Measurements from ENCODE around the gene FAM149B1.

The FAM149B1 gene

DNA sequence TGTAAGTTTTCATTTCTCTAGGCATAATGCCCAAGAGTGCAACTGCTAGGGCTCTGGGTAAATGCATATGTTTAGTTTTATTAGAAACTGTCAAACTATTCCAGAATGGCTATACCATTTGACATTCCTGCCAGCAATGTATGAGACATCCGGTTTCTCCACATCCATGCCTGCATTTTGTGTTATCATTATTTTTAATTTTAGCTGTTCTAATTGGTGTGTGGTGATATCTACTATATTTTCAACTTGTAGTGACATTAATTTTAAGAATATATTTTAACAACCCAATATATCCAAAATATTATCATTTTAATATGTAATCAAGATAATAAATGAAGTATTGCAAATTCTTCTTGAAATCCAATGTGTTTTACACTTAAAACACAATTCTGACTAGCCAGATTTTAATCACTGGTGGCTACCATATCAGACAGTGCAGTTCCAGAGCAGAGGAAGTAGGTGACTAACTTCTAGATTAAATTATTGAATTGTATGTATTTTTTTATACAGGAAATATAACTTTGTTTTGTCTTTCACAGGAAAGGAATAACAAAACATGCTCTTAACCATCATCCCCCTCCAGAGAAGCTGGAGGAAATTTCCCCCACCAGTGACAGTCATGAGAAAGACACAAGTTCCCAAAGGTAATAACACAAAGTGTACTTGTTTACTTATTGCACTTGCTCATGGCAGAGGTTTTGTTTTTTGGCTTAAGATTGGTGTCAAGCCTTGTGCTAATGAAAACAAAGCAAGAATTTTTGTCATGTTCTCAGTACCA lies 6.4 kb downstream of the FAM149B1 start:
- DNase-seq: no peak

DNA sequence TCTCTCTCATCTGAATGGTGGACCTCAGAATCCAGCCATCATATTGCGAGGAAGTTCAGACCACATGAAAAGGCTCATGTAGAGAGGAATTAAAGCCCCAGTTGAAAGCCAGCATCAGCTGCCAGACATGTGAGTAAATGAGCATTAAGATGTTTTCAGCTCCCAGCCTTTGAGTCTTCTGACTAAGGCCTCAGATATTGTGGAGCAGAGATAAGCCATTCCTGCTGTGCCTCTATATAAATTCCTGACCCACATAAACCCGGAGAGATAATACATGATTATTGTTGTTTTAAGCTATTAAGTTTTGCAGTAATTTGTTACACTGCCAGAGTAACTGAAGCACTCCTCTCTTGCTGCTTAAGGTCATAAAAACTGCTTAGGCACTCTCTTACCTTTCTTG lies 14.6 kb downstream of the FAM149B1 start:
- peak; percentile 60 for DNase-seq

DNA sequence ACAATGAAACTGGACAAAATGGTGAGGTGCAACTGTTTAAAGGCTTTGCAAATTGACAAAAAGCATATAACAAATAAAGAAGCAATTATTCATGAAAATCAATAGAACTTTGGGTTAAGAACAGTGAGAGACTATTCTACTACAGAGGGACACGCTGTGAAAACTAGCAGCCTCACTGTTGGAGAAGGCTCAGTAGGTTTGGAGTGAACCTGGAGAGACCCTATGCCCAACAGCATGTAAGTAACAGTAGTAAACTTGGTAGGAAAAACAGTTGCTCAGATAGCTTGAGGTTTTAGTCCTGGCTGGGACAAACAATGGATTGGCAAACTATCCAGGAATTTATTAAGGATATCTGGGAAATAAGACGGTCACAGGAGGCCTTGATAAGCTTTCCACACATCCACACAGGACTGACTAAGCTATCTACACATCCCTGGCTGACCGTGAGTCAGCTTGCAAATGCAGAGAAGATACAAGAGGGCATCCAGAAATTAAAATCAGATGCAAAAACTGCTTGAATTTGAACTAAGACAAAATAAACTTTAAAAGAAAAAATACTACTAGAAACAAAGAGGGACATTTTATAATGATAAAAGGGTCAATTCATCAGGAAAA lies 15.9 kb downstream of the FAM149B1 start:
- DNase-seq: peak; percentile 30

DNA sequence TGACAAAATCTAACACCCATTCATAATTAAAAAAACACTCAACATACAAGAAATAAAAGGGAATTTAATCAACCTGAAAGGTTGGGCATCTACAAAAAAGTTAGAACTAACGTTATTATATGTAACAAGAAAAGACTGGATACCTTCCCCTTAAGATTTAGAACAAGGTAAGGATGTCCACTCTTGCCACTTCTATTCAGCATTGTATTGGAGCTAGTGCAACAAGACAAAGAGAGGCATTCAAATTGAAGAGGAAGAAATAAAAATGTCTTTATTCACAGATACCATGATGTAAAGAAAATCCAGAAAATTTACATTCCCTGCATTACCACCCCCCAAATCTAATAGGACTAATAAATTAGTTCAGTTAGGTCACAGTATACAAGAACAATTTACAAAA lies 18.3 kb downstream of the FAM149B1 start:
- DNase-seq: no peak

DNA sequence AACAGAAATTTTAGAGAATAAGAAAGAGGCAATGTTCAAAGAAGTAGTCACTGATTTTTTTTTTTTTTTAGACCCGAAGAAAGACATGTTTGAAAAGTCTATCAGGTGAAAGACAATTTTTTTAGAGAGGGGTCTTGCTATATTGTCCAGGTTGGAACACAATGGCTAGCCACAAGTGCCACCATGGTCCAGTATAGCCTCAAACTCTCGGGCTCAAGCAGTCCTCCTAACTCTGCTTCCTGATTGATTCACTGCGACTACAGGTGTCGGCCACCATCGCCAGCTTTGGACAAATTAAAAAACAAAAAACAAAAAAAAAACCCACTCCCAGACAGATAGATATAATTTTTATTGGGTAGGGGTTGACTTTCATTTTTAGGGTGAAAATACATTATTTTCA lies 22.3 kb downstream of the FAM149B1 start:
- no peak for DNase-seq

DNA sequence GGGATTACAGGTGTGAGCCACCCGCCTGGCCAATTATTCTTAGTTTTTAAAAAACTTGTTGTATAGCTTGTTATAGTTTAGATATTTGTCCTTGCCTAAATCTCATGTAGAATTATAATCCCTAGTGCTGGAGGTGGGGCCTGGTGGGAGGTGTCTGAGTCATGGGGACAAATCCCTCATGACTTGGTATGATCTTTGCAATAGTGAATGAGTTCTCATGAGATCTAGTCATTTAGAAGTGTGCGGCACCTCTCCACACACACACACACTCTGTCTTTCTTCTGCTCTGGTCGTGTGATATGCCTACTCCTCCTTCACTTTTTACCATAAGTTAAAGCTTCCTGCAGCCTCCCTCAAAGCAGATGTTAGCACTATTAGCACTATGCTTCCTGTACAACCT lies 37.2 kb downstream of the FAM149B1 start:
- DNase-seq: no peak

DNA sequence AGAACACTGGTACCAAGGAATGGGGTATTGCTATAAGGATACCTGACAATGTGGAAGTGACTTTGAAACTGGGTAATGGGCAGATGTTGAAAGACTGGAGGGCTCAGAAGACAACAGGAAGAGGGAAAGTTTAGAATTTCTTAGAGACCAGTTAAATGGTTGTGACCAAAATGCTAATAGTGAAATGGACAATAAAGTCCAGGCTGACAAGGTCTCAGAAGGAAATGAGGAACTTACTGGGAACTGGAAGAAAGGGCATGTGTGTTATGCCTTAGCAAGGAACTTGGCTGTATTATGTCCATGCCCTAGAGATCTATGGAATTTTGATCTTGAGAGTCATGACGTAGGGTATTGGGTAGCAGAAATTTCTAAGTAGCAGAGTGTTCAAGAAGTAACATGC lies 38.0 kb downstream of the FAM149B1 start:
- DNase-seq: no peak

DNA sequence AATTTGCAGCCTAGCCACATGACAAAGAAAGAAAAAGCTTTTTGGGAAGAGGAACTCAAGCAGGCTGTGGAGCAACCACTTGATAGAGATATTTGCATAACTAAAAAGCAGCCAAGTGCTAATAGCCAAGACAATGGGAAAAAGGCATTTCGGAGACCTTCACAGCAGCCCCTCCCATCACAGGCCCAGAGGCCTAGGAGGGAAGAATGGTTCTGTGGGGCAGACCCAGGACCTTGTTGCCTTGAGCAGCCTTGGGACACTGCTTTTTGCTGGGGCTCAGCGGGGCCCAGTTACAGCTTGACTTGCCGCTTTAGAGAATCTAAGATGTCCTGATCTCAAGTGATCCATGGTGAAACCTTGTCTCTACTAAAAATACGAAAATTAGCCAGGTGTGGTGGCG lies 38.5 kb downstream of the FAM149B1 start:
- no peak for DNase-seq

DNA sequence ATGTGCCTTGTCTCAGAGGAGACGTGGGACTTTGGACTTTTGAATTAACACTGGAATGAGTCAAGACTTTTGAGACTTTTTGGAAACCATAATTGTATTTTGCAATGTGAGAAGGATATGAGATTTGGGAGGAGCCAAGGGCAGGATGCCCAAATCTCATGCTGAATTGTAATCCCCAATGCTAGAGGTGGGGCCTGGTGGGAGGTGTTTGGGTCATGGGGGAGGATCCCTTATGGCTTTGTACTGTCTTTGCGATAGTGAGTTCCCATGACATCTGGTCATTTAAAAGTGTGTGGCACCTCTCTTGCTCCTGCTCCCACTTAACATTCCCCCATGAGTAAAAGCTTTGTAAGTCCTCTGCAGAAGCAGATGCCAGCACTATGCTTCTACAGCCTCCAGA lies 40.0 kb downstream of the FAM149B1 start:
- DNase-seq: no peak

DNA sequence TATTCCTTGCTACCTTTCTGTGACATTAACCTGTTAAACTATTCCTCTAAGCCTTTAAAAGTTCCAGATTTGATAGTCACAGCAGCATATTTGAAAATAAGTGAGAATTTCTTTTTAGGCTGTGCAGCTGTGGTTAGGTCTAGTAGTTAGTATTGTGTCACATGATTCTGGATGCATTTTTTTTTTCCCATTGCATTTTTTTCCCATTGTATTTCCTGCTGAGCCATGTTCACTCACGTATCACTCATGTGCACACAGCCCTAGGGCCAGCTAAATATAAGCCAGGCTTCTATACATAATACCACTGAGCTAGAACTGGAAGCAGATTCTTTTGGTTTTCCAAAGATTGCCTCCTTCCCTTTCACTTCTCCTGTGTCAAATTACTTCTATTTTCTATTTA lies 41.8 kb downstream of the FAM149B1 start:
- DNase-seq: peak; percentile 56

DNA sequence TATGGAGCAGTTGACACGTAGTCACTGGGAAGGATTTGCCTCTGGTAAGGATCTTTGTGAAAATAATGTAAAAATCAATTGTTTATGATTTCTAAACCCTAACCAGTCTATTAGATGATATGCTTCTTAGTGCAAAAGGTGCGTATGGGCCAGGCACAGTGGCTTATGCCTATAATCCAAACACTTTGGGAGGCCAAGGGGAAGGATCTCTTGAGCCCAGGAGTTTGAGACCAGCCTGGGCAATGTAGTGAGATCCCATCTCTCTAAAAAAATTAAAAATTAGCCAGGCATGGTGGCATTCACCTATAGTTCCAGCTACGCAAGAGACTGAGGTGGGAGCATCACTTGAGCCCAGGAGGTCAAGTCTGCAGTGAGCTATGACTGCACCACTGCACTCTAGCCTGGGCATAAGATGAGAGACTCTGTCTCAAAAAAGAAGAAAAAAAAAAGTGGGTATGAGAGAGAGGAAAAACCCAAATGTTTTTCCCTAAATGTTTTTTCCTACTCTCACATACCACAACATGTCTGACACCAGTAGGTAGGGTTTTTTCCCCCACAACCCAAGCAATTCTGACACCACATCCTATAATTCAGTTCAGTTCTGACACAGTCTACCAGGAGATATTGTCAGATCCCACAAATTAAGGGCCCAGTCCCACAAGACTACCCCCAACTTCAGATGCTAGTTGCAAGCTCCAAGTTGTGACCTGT lies 42.6 kb downstream of the FAM149B1 start:
- no peak for DNase-seq

DNA sequence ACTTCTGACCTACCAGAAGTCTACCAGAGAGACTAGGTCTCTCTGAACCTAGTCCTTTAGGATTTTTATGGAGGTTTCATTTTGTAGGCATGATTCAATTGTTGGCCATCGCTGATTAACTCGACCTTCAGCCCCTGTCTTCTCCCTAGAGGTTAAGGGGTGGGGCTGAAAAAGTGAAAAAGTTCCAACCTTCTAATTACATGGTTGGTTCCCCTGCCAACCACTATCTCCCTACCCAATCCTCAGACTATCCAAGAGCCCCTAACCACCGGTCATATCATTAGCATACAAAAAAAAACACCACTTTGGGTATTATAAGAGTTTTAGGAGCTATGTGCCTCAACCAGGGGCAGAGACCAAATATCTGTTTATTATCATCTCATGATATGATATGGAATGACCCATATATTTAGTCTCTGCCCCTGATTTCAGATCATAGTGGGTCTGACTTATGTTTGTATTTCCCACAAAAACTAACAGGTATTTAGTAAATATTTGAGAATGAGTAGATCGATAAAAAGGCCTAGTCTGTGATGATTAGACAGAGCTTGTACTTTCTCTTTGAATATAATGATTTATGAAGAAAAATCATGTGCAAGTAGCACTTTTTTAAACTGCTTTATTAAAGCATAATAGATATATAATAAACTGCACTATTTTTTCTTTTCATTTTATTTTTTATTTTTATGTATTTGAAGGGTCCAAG lies 43.3 kb downstream of the FAM149B1 start:
- no peak for DNase-seq

DNA sequence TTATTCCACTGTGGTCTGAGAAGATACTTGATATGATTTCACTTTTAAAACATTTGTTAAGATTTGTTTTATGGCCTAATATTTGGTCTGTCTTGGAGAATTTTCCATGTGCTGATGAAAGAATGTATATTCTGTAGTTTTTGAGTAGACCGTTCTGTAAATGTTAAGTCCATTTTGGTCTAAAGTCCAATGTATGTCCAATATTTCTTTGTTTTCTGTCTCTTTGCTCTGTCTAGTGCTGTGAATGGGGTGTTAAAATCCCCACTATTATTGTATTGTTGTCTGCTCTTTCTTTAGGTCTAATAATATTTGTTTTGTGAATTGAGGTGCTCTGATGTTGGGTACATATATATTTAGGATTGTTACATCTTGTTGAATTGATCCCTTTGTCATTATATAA lies 47.8 kb downstream of the FAM149B1 start:
- no peak for DNase-seq

DNA sequence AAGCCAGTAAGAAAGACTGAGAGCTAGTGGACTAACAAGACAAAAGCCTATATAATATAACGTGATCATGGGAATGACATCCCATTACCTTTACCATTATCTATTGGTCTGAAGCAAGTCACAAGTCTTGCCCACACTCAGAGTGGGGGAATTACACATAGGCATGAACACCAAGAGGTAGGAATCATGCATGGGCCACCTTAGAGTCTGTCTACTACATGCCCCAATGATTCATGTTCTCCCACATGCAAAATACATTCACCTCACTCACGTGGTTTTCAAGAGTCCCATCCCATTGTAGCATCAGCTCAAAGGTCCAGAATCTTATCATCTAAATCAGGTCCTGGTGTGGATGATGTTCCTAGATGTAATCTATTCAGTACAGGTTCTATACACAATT lies 49.7 kb downstream of the FAM149B1 start:
- no peak for DNase-seq

DNA sequence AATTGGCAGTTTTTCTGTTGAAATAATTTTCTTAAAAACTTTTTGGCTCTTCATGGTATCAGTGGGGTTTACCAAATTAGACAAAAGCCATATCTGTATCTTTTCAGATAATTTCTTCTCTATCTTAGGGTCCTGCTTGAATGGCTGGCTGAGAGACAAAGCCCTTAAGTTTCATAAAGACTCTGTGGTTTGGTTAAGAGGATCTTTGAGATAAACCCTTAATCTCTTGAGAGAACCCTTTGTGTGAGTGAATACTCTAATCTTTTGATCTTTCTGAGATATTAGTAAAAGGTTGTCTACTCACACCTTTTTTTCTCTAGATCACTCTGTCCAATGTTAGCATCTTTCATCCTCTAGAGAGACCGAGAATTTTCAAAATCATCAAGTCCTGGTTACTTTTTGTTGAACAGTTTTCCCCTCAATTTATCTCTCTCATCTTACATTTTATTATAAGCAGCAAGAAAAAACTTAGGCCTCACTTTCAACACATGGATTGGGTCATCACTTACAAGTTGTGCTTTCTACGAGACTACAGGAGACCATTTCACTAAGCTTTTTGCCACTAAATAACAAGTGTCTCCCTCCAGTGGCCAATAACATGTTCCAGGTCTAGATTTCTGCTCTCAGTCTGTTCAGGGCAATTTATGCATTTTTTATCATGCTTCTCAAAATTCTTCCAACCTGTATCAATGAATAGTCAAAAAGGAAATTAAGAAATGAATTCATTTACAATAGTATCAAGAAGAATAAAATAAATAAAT lies 50.7 kb downstream of the FAM149B1 start:
- DNase-seq: peak; percentile 21

DNA sequence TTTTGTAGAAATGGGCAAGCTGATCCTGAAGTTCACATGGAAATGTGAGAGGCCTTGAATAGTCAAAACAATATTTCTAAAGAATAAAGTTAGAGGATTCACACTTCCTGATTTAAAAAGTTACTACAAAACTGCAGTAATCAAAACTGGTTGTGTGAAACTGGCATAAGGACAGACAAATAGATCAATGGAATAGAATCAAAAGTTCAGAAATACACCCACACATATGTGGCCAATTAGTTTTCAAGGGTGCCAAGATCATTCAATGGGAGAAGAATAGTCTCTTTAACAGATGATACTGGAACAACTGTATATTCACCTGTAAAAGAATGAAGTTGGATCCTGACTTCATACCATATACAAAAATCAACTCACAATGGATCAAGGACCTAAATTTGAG lies 51.5 kb downstream of the FAM149B1 start:
- no peak for DNase-seq

DNA sequence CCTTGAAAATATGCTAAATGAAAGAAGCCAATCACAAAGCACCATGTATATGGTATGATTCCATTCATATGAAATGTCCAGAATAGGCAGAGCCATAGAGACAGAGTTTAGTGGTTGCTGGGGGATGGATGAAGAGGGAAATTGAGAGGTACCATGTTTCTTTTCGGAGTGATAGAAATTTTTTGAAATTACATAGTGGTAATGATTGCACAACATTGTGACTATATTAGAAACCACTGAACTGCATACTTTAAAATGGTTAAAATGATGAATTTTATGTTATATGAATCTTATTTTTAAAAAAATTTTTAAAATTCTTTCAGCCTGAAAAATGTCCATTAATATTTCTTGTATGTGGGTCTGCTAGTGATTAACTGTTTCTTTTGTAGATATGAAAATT lies 53.1 kb downstream of the FAM149B1 start:
- DNase-seq: peak; percentile 24

DNA sequence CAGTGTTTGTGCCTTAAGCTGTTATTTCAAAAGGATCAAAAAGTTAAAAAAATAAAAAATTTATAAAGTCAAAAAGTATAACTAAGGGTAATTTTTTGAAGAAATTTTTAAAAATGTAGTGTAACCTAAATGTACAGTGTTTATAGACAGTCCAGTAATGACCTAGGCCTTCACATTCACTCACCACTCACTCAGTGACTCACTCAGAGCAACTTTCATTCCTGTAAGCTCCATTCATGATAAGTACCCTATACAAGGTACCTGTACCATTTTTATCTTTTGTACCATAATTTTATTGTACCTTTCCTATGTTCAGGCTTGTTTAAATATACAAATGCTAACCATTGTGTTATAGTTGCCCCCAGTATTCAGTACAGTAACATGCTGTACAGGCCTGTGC lies 57.6 kb downstream of the FAM149B1 start:
- DNase-seq: no peak

DNA sequence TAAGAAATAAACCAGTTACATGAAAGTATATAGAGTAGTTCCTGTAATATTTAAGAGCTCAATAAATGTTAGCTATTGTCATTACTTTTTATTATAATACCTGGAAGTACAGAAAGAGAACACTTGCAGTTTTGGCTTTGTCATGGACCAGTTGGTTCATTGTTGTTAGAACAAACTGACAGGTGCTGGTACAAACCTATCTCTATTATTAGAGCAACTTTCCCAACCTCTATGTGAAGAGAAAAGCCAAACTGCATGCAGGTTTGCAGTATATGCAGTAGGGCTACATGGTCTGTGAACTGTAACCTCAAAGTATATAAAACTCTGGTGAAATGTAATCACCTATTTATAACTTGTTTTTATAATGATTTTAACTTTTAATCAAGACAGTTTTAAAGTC lies 58.7 kb downstream of the FAM149B1 start:
- DNase-seq: no peak

DNA sequence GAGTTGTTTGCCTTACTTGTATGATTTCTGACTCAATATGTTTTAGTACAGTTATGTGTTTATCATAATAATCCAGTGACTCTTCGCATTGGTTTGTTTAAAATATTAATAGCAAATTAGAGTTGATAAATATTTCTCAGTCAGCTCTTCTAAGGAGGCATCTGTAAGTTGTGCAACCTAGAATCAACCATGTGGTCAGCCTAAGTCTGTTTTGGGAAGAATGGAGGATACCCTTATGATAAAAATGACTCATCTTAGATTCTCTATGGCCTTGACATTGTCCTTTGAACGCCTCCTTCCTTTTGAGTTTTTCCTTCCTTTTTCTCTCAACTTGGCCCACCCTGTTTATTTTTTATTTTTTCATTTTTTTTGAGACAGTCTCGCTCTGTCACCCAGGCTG lies 60.3 kb downstream of the FAM149B1 start:
- DNase-seq: no peak

DNA sequence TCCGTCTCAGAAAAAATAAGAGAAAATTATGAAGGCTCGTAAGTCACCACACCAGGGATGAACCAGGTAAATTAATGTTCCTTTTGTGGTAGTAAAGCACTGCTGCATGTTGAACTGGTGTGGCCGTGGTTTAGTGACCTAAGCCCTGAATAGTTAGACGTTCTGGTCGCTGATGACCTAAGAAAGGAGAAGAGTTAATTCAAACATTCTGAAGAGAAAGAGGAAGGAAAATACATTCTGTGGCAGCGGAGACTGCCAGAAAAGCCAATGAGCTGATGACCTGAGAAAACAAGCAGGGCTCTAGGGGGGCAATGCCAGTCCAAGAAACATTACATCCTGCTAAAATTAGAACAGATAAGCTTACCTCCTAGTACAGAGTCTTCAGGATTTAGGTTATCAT lies 61.6 kb downstream of the FAM149B1 start:
- DNase-seq: no peak

DNA sequence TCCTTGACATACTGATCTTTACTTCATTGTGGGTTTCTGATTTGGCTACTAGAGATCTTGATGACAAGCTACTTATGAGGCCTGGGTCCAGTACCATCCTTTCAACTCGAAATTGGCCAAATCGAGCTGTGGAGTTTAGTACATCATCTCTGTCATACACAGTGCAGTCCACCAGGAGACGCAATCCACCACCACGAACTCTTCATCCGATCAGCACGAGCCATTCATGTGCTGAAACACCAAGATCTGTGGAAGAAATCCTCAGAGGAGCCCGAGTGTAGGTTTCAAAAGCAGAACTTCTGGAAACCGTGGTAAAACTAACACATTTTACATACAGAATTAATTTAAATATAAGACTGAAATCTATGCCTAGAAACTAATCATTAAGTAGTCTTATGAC lies 65.0 kb downstream of the FAM149B1 start:
- no peak for DNase-seq

DNA sequence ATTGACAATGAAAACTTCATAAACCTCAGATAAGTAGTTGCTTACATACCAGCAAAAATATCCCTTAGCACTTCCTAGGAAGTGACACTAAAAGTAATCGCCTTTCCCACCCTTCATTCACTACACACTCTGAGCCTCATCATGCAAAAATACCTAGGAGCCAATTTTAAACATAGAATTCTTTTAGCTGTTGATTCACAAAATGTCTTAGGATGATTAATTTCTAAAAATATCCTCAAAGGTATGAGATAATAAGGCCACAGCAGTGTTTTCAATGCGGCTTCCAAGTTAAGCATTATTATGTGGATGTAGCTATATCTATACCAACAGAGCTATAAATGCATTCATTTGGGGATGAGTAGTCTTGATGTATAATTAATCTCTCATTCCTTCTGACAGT lies 66.0 kb downstream of the FAM149B1 start:
- peak; percentile 17 for DNase-seq
